ENCODE measurements around the gene IFIT1B.

IFIT1B gene

DNA sequence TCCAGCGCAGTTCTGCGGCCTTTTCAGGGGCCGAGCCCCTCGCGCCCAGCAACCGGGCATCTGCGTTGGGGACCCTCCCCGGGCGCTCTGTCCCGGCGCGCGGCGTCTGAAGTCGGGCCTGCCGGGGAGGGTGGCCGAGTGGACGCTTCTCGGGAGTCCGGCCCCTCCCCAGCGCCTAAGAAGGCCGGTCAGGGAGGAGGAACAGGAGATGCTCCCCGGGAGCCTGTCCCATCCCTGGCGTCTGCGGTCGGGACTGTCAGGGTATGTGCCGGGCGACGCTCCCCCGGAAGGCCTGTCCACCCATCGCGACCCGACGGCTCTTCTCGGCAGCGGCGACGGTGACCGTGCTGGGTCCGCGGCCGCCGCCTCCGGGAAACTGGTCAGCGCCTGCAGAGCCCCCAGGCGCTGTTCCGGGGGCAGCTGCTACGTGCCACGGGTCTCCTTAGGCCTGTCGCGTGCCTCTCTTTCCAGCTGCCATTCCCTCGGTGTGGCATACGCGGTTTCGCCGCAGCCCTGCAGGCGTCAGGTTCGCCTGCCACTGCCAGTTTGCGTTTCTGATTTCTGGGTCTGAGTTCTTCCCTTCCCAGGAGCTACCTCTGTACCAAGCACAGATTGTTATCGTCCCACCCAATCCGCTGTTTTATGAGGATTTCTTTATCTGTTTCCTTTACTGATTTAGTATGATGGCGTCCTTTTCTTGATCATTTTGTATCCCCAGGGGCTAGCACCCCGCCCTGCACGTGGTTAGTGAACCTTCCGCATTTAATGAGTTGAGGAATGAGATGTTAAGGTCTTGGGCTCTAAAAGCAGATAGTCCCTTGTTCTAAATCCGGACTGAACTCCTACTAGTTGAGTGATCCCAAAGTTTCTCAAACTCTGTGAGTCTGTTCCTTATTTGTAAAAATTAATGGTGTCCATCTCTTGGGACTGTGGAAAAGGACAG, 37.3 kb downstream of the IFIT1B start:
- peaks cover 3% of the 10 kb centered on the region for H3K36me3 ChIP-seq (replicated peaks)
- DNase-seq (ENCODE audit: low spot score in 2 of 2): peak in 1 of 2 experiments; percentile 48
- H3K9me3 ChIP-seq: no peaks in the 10 kb centered on the region
- H3K27me3 ChIP-seq (ENCODE audit: low read depth): no peaks in the 10 kb centered on the region
- peaks cover 21% of the 10 kb centered on the region for H3K4me1 ChIP-seq
- in situ Hi-C loops (cut with MboI; ENCODE audit: low sequenced_read_pairs): no loop called here
- H3K4me3 ChIP-seq: peak overlapping the region; percentile 68

DNA sequence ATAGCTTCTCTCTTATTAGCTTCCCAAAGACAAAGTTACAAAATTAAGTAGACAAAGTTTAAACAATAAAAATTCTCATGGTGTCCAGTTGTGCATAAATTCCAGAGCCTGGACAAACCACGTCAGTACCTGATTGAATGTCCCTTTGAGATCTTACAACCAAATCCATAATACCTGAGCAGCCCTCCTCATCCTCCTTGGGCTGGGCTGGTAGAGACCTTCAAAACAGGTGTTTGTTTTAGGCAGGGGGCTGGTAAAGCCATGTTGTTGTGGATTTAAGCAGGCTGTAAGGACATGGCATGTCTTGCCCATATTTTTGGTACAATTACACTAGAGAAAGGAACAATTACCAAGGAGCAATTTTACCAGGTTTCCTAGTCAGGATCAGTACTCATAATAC, 38.6 kb downstream of the IFIT1B start:
- H3K36me3 ChIP-seq (replicated peaks): peaks cover 3% of the 10 kb centered on the region
- DNase-seq (ENCODE audit: low spot score in 2 of 2): no peak
- no peaks in the 10 kb centered on the region for H3K27me3 ChIP-seq (ENCODE audit: low read depth)
- in situ Hi-C loops (cut with MboI; ENCODE audit: low sequenced_read_pairs): no loop called here
- H3K4me1 ChIP-seq: peaks cover 21% of the 10 kb centered on the region
- H3K9me3 ChIP-seq: no peaks in the 10 kb centered on the region
- no peak overlapping the region for H3K4me3 ChIP-seq

DNA sequence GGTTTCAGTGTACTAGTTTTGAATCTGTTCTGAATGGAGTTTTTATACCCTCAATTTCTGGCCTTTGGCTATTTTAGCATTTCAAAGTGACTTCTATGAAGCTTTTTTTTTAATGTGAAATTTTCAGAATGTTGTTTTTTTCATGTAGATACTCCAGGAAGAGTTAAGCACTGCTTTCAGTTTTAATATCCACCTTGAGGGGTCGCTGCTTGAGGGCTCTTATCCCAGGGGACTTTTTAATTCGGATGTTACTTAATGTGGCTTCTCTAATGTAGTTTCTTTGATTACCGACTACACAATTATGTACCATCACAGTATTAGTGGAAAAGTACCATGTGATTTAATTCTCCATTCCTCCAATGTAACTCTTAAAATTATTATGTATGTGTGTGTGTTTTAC, 41.7 kb downstream of the IFIT1B start:
- H3K4me1 ChIP-seq: peaks cover 16% of the 10 kb centered on the region
- DNase-seq (ENCODE audit: low spot score in 2 of 2): peak; percentile 28 to 31
- H3K4me3 ChIP-seq: no peak overlapping the region
- in situ Hi-C loops (cut with MboI; ENCODE audit: low sequenced_read_pairs): no loop called here
- peaks cover 3% of the 10 kb centered on the region for H3K36me3 ChIP-seq (replicated peaks)
- H3K27me3 ChIP-seq (ENCODE audit: low read depth): no peaks in the 10 kb centered on the region
- H3K9me3 ChIP-seq: no peaks in the 10 kb centered on the region

DNA sequence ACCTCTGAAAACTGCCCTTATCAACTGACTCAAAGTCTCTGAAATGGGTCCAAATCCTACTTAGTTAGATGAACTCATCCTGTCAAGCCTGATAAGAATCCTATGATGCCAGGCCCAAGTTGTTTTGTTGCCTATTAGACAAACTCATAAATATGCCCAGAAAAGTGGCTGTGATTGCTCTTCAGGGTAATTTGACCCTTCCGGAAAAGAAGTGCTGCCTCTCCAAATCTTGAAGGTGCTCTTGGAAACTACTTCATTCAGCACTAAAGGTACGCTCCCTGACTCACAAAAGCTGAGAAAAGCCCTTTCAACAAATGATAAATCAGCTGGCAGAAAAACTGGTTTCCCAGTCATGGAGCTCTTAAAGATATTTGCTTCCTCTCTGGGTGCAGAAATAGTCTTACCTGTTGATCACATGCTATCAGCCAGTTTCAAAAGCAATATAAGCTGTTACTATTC, 43.2 kb downstream of the IFIT1B start:
- in situ Hi-C loops (cut with MboI; ENCODE audit: low sequenced_read_pairs): no loop called here
- H3K9me3 ChIP-seq: no peaks in the 10 kb centered on the region
- no peak overlapping the region for H3K4me3 ChIP-seq
- H3K27me3 ChIP-seq (ENCODE audit: low read depth): no peaks in the 10 kb centered on the region
- H3K36me3 ChIP-seq (replicated peaks): peaks cover 3% of the 10 kb centered on the region
- no peak for DNase-seq (ENCODE audit: low spot score in 2 of 2)
- peaks cover 11% of the 10 kb centered on the region for H3K4me1 ChIP-seq

DNA sequence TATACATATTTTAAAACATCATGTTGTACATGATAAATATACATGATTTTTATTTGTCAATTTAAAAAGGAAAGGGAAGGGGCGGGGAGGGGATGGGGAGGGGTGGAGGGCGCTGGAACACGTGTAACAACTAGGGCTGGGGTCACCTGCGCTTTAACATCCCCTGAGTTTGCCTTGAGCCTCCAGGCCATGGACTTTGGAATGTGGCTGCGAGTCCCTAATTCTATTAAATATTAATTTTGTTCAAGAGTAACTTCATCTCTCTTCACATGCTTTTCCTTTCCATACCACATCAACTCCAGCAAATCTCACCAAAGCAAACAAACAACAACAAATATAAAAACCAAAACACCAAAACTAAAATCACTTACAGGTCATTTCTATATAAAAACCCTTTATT, 47.1 kb downstream of the IFIT1B start:
- peaks cover under 1% of the 10 kb centered on the region; the same call in 1 of the 2 replicates for H3K36me3 ChIP-seq (replicated peaks)
- DNase-seq (ENCODE audit: low spot score in 2 of 2): no peak
- in situ Hi-C loops (cut with MboI; ENCODE audit: low sequenced_read_pairs): loop anchor here (25.0 kb wide), 1 partner anchor 287 kb away; the partner anchor contains the start of gene KIF20B
- no peaks in the 10 kb centered on the region for H3K9me3 ChIP-seq
- H3K4me3 ChIP-seq: no peak overlapping the region
- H3K4me1 ChIP-seq: peaks cover 8% of the 10 kb centered on the region; the same call in 1 of the 2 replicates
- no peaks in the 10 kb centered on the region for H3K27me3 ChIP-seq (ENCODE audit: low read depth)

DNA sequence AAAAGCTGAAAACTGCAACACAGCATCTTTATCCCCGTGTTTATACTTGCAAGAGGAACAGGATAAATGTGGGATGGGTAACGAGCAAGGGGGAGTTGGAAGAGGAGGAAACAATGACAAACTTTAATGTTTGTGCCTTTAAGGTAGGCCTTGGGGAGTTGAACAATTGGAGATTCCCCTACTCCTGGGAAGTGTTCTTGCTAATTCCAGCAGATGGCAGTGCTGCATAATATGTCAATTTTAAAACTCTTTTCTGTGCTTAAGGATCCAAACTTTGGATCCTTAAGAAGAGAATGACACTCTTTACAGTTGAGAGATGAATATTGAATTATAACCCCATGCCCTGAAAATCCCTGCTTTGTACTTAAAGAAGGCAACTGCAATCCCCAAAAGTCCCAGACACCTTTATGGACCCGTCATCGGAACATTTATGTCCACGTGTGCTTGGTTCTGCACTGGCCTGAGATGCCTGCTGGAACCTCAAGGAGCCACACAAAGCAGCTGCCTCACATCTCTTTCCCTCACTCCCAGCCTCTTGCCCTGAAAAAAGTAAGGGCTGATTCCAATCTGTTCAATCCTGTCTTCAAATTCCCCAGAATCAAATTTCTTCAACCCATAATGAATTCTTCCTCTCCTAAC, 48.5 kb downstream of the IFIT1B start:
- no peaks in the 10 kb centered on the region for H3K27me3 ChIP-seq (ENCODE audit: low read depth)
- H3K4me1 ChIP-seq: peaks cover 8% of the 10 kb centered on the region; the same call in 1 of the 2 replicates
- no peaks in the 10 kb centered on the region for H3K36me3 ChIP-seq (replicated peaks)
- no peak overlapping the region for H3K4me3 ChIP-seq
- DNase-seq (ENCODE audit: low spot score in 2 of 2): peak; percentile 34 to 71
- in situ Hi-C loops (cut with MboI; ENCODE audit: low sequenced_read_pairs): loop anchor here (25.0 kb wide), 1 partner anchor 286 kb away; the partner anchor contains the start of gene KIF20B
- H3K9me3 ChIP-seq: no peaks in the 10 kb centered on the region

DNA sequence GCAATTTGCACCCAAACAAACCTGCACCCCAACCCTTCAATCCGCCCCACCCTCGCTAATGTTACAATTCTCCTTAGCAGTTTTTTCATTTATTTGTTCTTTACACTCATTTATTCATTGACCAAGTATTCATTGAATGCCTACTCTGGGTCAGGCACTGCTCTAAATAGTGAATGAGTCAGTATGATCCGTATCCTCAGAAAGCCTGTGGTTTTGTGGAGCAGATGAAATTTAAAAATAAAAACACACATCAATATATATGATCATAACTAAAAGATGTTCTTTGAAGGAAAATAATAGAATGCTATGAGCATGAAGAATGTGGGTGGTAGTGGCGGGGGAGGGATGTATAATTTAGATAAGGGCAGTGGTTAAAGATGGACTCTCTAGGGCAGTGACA, 49.8 kb downstream of the IFIT1B start:
- Histone ChIP-seq H3K4me3 (no peak overlapping the region), H3K36me3 (replicated peaks) (no peaks in the 10 kb centered on the region), H3K4me1 (peaks cover 8% of the 10 kb centered on the region; the same call in 1 of the 2 replicates), H3K9me3 (no peaks in the 10 kb centered on the region), H3K27me3 (ENCODE audit: low read depth) (no peaks in the 10 kb centered on the region)
- no peak for DNase-seq (ENCODE audit: low spot score in 2 of 2)
- in situ Hi-C loops (cut with MboI; ENCODE audit: low sequenced_read_pairs): loop anchor here (25.0 kb wide), 1 partner anchor 285 kb away; the partner anchor contains the start of gene KIF20B

DNA sequence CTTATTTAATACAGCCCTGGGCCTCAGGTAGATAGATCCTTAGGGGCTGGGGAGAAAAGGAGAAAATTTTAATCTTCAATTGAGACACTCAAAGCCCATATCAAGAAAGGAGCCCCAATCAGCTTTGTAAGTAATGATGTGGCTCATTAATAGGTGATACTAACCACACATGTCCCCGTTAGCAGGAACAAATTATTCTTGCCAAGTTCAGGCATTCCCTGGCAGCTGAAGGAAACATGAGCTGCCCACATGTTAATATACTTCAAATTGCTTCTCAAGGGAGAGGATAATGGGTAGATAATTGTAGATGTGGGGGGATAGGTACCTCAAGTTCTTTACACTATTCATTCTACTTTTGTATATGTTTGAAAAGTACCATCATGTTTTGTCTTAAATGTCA, 51.0 kb downstream of the IFIT1B start:
- in situ Hi-C loops (cut with MboI; ENCODE audit: low sequenced_read_pairs): loop anchor here (25.0 kb wide), 1 partner anchor 283 kb away; the partner anchor contains the start of gene KIF20B
- no peaks in the 10 kb centered on the region for H3K9me3 ChIP-seq
- H3K27me3 ChIP-seq (ENCODE audit: low read depth): peaks cover under 1% of the 10 kb centered on the region
- no peaks in the 10 kb centered on the region for H3K36me3 ChIP-seq (replicated peaks)
- peaks cover 8% of the 10 kb centered on the region; the same call in 1 of the 2 replicates for H3K4me1 ChIP-seq
- no peak for DNase-seq (ENCODE audit: low spot score in 2 of 2)
- H3K4me3 ChIP-seq: no peak overlapping the region

DNA sequence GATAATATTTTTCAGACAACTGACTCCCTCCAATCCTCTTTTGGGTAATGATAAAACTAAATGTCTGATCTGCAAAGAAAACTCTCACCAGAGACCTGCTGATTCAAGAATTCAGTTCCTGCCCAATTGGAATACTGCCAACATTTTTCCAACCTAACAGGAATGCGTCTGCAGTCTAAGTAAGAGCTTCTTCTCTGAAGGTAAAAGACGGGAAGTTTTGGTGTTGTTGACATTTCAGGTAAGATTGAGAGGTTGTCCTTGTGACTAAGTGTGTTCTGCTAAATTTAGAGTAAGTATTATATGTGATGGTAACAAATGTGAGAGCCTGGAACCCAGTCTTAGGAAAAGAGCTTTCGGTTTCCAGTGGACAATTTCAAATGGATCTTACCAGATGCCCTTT, 54.1 kb downstream of the IFIT1B start:
- Histone ChIP-seq H3K4me3 (no peak overlapping the region), H3K9me3 (no peaks in the 10 kb centered on the region), H3K27me3 (ENCODE audit: low read depth) (peaks cover 11% of the 10 kb centered on the region), H3K36me3 (replicated peaks) (no peaks in the 10 kb centered on the region), H3K4me1 (peaks cover 8% of the 10 kb centered on the region; the same call in 1 of the 2 replicates)
- no peak for DNase-seq (ENCODE audit: low spot score in 2 of 2)
- in situ Hi-C loops (cut with MboI; ENCODE audit: low sequenced_read_pairs): loop anchor here (10.0 to 25.0 kb wide), 2 partner anchors 123 to 280 kb away; partner anchors contain the start of gene KIF20B
